ENCODE results near the gene PLA1A.

Gene PLA1A

DNA sequence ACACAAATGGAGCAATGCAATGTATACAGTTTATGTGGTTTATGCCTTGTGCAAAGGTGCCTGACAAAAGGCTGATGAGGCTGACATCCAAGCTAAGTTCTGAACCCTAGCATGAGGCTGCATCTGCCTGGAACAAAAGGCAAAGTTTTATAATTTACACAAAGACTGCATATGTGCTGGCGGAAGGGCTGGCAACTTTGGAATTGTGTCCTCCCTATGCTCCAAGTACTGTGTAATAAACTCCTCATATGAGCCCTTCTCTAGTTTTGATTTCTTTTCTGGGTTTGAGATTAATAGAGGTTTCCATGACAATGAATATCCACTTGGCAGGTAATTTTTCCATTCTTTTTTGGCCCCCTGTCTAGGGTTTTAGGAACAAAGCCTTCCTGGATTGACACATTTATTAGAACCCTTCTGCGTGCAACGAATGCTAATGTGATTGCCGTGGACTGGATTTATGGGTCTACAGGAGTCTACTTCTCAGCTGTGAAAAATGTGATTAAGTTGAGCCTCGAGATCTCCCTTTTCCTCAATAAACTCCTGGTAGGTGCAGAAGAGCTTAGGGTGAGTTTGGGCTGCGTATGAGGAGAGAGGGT is 10.8 kb downstream of the PLA1A start:
- DNase-seq (ENCODE audit: low read depth) = no peak

DNA sequence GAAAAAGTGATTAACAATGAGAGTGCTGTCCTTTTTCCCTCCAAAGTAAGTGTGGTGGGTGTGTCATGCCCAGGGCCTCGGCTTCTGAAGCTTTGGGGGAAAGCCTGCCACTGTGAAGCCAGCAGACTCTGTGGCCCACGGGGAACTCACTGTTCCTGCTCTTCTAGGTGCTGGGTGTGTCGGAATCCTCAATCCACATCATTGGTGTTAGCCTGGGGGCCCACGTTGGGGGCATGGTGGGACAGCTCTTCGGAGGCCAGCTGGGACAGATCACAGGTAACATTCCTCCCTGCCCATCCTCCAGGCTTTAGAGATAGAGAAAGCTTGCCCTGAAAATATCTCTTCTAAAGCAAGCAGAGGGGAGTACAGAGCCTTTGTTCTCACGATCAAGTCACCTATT is 11.6 kb downstream of the PLA1A start:
- no peak for DNase-seq (ENCODE audit: low read depth)

DNA sequence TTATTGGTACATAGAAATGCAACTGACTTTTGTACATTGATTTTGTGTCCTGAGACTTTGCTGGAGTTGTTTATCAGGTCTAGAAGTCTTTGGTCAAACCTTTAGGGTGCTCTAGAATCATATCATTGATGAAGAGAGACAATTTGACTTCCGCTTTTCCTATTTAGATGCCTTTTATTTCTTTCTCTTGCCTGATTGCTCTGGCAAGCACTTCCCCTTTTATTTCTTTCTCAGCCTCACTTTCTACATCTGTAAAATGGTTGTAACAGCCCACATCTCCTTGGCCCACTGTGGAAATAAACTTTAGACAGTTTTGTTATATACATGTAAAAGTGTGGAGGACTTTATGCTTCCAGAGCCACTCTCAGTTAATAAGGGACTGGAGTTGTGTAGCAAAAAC is 14.0 kb downstream of the PLA1A start:
- DNase-seq (ENCODE audit: low read depth) = no peak

DNA sequence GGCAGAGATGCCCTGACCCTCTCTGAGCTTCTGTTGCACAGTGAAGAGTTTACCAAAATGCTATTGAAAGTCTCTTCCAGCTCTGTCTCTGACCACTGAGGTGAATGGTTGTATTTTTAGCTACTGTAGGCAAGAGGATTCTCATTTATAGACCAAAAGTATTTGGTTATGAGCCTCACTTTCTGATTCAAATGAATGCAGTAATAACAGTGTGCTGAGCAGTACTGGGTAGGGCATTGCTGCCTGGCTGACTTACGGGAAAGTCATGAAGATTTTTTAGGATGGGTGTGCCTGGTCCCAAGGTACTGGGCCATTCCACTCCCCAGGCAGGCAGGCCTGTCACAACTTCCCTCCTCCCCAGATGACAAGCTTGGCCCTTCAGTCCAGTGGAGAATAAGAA is 15.5 kb downstream of the PLA1A start:
- DNase-seq (ENCODE audit: low read depth) = no peak

DNA sequence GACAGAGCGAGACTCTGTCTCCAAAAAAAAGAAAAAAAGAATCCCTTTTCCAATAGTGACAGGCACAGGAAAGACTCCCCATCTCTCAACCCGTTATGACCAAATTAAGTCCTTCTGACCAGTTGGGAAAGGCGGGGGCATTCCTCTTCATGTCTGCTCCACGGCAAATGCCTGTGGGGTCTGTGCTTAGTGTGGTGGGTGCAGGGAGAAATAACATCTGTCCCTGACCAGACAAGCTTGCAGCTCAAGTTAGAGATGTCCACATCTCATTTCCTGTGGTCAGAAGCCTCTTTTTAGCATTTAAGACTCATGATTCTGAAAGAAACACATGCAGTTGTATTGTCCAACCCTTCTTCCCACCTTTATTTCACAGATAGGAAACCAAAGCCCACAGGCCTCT is 16.2 kb downstream of the PLA1A start:
- DNase-seq (ENCODE audit: low read depth) = no peak

DNA sequence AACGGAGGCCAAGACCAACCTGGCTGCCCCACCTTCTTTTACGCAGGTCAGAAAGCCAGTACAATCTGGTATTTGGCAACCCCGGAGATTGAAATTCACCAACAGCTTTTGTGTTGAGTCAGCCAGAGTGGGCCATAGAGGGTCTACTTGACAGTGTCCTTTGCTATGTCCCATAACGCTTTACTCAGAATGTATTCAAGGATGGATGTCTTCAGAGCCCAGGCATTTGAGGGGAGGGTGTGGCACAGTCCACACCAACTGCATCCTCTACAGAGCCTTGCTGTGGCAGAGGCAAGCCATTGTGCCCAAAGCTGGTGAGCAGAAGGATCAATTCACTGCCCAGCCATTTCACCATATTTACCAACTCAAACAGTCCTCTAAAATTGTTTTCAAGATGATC is 18.4 kb downstream of the PLA1A start:
- no peak for DNase-seq (ENCODE audit: low read depth)

DNA sequence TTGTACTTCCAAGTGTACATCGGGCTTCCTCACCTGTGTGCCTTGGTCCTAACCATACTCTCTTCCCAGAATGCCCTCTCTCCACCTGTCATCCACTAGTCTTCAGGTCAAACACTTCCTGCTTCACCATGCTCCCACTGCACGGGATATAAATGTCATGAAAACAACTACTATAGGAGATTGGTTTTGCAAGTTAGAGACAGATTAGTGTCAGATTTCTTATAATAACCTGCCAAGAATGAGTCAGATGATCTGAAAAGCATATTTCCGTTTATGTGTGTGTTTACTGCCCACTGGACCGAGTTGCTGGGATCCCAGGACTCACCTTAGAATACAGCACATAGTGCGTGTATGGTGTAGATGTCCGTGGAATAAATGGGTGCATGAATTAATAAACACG is 21.4 kb downstream of the PLA1A start:
- DNase-seq (ENCODE audit: low read depth) = no peak

DNA sequence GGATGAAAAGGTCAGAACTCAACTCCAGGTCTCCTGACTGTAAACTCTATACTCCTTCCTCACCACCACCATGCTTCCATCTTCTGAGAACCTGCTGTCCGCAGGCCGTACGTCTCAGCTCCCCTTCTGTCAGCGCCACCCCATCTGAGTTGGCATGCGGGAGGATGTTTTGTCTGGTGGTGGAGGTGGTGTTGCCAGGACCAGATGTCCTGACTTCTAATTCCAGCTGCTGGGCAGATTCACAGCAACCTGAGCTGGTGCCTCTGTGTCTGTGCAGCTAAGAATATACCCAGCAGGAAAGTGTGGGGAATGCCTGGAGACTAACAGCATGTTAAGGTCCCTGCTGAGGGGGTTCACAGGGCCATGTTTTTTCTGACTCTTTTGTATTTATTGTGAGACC is 23.2 kb downstream of the PLA1A start:
- no peak for DNase-seq (ENCODE audit: low read depth)

DNA sequence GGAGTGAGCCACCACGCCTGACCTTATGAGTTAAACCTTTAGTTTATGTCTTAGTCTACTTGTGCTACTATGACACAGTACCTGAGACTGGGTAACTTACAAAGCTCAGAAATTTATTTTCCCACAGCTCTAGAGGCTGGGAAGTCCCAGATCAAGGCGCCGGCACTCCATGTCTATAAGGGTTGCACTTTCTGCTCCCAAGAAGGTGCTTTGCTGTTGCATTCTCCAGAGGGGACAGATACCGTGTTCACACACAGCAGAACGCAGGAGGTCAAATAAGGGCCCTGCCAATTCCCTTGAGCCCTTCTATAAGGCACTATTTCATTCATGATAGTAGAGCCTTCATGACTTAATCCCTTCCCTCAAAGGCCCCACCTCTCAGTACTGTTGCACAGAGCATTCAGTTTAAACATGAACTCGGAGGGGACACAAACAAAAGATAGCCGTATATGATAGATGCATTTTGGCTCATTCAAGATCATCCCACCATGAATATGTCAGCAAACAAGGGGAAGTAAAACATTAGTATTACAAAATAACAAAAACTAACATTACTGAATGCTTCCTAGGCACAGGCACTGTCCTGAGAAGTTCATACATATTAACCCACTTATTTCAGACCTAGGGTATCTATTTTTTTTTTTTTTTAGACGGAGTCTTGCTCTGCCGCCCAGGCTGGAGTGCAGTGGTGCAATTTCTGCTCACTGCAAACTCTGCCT is 26.5 kb downstream of the PLA1A start:
- DNase-seq (ENCODE audit: low read depth) = no peak

DNA sequence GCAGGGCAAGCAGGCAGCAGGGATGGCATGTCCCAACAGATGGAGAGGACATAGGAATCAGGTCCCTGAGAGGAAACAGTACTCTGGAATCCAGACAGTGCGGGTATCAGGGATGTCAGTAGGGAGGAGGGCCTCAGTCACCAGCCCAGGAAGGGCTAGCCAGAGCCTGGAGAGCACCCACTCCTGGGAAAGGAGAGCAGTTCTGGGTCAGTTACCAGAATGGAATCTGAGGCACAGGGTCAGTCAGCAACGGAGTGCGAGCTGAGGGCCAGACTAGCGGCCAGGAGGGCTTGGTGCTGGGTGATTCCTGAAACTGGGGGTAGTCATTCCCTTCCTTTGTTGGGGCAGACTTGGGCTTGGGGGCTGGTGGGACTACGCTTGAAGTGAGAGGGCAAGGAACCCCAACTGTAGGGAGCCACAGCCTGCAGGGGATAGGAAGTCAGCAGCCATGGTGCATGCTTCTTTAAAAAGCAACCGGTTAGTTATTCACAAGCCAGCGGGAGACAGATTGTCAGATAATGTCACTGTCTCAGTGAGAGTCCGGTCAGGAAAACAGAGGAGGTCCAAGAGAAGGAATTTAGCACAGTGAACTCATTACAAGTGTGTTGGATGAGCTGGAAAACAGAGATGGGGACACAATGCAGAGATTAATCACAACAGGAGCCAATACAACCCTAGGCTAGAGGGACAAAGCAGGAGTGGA is 27.9 kb downstream of the PLA1A start:
- no peak for DNase-seq (ENCODE audit: low read depth)

DNA sequence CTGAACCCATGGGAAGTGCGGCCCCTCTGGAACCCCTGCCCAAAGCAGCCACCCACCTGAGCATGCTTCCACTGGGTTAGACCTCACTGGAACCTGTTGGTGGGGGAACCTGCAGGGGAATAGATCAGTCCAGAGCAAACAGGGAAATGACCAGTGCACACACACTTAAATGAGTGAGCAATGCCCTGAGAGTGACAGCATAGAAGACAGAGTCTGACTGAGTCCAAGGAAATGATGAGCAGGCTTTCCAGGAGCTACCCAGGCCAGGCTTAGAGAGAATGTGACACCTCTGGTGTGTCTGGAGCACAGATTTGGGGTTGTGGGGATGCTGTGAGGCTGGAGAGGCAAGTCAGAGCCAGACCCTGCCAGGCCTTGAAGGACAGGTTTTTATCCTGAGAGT is 28.5 kb downstream of the PLA1A start:
- DNase-seq (ENCODE audit: low read depth) = no peak

DNA sequence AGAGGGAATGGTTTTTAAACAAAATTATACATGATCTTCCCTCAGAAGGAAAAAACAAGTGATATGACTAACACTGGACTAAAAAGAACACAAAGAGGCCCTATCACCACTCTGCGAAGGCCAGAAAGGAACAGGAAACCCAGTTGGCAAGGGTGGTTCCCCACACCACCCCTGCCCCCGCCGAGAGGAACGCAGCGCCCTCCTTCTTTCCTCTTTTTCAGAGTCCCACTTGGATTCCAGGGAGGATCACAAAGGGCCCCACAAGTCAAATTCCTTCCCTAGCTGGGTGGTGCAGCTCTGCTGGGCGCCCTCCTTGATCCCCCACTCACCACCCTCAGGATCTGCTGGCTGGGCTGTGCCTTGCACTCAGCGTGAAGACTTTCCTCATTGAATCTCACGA is 29.8 kb downstream of the PLA1A start:
- no peak for DNase-seq (ENCODE audit: low read depth)

DNA sequence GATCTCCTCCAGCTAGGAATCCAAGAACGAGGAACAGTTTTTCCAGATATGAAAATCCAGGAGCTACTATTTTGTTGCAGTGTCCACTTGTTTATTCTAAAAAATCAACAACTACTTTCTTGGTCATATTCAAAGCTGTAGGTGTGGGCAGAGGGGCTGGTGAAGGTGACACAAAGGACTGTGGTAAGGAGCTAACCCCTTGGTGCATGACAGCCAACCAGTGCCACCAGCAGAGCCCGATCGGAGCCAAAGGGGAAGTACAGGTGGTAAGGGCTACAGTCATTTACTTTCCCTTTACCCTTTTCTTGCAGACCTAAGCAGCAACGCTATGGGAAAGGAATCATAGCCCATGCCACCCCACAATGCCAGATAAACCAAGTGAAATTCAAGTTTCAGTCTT is 30.7 kb downstream of the PLA1A start:
- DNase-seq (ENCODE audit: low read depth) = no peak

DNA sequence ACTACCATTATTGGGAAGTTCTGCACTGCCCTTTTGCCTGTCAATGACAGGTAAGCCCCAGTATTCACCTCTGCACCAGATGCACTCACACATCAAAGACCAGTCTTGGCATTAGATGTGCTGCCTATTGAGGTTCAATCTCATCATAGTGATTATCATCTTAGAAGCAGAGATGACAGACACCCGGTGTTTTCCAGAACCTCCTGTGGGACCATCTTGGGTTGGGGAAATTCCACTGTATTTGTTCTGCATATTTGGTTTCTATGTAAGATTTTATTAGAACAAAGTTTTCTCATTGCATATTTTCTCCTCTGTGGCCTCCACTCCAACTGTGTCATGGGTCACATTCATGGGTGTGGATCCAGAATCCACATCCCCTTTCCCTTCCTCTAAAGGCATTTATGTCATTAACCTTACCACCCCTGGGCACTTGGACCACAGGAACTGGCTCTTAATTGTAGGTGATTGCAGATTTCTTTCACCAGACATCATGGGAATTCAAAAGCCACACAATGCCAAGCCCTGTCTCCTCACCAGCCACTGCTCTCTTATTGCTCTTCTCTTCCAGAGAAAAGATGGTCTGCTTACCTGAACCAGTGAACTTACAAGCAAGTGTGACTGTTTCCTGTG is 31.2 kb downstream of the PLA1A start:
- no peak for DNase-seq (ENCODE audit: low read depth)

DNA sequence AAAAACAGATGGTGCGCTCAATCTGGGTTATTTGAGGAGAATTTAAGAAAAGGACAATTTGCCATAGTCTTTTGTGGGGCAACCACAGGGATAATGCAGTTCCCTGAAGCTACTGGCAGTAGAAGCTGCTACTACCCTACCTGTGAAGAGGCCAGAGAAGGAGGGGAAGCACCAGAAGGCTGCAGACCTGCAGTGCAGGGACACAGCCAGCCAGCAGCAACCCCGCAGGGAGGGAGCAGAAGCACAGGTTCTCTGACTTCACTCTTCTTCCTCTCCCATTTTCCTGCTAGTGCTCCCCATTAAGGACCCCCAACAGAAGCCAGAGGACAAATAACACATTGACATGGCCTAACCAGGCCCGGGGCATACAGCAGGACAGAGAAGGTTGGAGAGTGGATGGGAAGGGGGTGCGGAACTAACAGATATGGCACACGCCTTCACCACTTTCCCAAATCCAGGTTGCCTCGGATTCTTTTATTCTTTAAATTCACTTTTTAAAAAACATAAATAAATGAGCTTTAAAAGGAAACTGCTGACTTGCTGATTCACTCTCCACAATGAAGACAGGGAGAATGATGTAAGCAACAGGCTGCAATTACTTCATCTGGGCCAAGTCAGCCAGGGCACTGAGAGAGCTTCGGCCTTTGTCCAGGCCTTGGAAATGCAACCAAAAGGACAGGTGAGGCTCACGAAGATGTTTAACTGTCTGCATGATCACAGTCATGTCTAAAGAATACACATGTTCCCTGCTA is 32.6 kb downstream of the PLA1A start:
- DNase-seq (ENCODE audit: low read depth) = no peak

DNA sequence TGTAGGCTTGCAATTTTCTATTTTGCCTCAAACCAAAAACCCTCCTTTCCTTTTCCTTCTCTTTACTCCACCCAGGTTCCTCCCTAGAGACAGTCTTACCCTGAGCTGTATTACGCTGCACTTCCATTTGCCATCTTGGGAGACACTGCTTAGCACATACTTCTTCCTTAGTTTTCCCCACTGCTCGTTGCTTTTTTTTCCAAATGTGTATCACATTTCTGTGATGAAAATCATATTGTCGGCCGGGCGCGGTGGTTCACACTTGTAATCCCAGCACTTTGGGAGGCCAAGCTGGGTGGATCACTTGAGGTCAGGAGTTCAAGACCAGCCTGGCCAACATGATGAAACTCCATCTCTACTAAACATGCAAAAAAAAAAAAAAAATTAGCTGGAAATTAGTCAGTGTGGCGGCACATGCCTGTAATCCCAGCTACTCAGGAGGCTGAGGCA is 33.2 kb downstream of the PLA1A start:
- no peak for DNase-seq (ENCODE audit: low read depth)

DNA sequence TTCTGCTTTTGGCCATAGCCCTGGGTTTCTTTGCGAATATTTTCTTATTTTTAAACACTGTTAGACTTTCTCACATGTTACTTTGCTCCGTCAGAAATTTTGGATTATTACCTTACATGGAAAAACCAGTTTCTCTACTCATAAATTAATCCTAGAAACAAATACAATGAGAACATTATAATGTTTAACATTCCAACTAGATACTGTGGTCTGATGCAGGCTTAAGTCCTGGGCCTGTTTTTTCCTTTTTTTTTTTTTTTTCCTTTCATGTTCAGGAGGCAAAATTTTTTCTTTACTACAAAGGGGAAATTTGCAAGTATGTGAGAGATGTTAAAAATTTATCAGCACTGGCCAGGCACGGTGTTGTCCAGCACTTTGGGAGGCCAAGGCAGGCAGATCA is 33.8 kb downstream of the PLA1A start:
- no peak for DNase-seq (ENCODE audit: low read depth)

DNA sequence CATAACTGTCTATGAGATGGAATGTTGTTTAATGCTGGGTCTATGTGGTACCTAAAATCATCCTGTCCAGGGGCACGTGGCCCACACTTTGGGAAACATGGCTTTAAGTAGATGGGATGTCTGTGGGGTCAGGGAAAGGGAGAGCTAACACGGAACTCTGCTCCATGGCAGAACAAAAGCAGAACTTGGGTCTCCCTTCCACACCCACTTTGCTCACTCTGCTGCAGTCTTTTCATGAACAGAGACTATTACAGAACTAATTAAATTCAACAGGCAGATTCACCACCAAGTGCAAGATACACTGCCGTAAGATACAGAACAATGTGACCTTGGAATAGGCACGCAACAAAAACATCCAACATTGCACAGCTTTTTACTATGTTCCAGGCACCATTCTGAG is 34.5 kb downstream of the PLA1A start:
- DNase-seq (ENCODE audit: low read depth) = no peak

DNA sequence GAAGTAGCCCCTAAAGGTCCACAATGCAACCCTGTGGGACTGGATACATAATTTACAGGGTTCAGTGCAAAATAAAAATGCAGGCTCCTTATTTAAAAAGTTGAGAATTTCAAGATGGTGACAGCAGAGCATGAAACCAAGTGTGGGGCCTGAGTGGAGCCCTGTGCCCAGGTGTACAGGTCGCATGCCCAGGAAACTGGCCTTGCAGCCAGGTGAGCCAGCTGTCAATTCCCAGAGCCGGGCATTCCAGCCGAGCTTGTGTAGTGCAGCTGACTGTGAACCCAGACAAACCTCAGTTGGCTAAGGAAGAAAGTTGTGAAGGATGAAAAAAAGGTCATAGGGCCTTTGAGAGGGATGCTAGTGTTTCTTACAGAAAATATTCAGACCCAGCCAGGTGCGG is 35.1 kb downstream of the PLA1A start:
- DNase-seq (ENCODE audit: low read depth) = no peak

DNA sequence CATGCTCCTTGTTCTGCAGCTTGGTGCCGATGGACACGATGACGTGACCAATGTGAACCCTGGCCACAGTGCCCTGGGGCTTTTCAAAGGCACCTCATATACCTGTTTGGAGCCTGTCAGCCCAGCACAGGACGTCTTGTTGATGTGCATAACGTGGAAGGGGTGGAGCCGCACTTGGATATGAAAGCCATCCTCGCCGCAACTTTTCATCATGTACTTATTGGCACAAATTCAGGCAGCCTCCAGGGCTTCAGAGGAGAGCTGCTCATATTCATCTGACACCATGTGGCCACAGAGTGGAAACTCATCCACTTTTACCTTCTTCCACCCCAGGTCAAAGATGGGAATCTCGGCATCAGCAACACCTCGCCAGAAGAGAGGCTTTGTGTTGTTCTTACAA is 38.0 kb downstream of the PLA1A start:
- DNase-seq (ENCODE audit: low read depth) = no peak

DNA sequence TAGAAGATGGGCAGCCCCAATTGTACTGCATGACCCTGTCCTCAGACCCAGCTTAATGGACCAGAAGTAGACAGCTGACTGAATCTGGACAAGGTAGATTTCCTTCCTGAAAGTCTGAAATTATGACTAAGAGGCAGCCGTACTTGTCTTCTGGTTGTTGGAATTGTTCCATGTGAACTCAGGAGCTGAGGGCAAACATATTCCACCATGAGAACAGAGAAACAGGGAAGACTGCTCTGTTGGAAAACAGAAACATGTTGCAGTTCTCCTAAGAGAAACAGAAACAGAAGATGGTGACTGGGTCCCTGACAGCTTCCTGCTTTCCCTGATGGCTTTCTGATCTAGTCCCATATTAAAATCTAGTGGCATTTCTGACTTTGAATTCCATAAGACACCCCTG is 38.6 kb downstream of the PLA1A start:
- no peak for DNase-seq (ENCODE audit: low read depth)

DNA sequence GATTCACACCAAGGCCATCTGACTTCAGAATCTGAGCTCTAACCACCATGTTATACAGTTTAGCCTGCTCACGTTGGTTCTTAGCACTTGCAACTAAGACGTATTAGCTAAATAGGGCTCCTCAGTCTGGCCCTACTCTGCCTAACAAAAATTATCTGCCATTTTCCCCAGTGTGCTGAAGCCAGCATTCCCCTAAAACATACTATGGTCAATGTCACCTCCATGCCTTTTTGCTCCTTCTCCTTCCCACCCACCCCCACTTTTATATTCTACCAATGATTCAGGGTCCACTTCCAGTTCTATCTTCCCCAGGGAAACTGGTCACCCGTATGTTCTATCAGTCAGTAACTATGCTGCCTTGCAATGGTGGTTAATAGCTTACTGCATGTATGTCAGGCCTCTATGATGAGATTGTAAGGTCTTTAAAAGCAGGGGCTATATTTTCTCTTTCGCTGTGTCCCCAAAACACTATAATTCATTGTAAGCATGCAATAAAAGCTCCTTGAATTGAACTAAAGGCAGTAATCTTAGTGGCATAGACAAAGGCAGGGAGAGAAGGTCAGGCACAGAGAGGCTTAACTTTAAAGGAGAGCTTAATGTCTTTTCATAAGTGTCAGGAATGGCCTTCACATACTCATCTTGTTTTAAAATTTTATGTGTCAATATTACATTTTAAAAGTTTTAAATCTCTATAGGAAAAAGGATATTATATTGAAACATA is 39.4 kb downstream of the PLA1A start:
- no peak for DNase-seq (ENCODE audit: low read depth)
